GM12874 (cell line): Measurements from ENCODE around the gene VMP1.

ENCODE experiments used
- TF ChIP-seq, protein P1 (sequence below): IDR thresholded peaks from 2 replicates; pipeline ENCODE4 v1.5.1; 2011; ENCODE audit warnings: low read depth, mild to moderate bottlenecking, control low read depth, low read length, moderate library complexity; ENCODE audit not compliant: insufficient read depth

VMP1 gene

DNA sequence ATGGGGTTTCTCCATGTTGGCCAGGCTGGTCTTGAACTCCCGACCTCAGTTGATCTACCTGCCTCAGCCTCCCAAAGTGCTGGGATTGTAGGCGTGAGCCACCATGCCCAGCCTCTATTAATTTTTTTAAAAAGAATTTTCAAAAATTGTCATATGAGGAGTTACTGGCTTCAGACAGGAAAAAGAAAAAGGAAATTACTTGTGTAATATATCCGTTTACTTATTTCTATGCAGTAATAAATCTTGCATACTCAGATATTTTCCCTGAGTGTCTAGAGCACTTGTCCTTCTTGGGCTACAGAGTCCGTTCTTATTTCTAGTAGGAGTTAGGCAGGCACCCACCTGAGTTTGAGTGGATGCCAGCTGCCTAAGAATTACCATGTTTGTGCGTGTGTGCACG, 85.8 kb downstream of the VMP1 start:
- TF ChIP-seq, protein P1, sequence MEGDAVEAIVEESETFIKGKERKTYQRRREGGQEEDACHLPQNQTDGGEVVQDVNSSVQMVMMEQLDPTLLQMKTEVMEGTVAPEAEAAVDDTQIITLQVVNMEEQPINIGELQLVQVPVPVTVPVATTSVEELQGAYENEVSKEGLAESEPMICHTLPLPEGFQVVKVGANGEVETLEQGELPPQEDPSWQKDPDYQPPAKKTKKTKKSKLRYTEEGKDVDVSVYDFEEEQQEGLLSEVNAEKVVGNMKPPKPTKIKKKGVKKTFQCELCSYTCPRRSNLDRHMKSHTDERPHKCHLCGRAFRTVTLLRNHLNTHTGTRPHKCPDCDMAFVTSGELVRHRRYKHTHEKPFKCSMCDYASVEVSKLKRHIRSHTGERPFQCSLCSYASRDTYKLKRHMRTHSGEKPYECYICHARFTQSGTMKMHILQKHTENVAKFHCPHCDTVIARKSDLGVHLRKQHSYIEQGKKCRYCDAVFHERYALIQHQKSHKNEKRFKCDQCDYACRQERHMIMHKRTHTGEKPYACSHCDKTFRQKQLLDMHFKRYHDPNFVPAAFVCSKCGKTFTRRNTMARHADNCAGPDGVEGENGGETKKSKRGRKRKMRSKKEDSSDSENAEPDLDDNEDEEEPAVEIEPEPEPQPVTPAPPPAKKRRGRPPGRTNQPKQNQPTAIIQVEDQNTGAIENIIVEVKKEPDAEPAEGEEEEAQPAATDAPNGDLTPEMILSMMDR, result no peak

DNA sequence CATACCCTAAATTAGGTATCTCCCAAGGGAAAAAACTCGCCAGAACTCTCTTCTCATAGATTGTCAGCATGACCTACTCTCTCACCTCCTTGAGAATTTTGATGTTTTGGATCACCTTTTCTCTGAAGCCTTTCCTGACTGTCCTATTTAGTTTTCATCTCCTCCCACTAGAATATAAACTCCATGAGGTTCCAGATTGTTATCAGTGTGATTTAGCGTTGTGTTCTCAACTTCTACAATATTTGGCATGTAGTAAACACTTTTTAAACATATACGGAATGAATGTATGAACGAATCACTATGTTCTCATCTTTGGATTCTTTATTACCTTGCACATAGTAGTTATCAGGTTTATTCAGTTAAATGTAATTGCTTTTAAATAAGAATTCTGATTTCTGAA, 88.7 kb downstream of the VMP1 start:
- TF ChIP-seq, protein P1, result no peak

DNA sequence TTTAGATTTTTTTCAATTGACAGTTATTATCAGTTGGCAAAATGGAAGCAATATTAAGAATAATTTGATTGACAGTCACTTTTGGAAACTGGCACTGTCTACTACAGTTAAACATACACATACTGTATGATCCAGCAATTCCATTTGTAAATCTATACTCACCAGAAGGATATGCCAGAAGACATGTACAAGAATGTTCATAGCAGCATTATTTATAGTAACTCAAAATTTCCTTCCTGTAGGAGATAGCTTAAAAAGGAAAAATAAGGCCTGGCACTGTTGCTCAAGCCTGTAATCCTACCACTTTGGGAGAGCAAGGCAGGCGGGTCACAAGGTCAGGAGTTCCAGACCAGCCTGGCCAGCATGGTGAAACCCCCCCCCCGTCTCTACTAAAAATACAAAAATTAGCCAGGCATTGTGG, 89.3 kb downstream of the VMP1 start:
- TF ChIP-seq, protein P1, result no peak

GRCh38 chr17:59798111-59798510, 90.7 kb downstream of the VMP1 start:
- TF ChIP-seq, protein P1, result no peak

- TF ChIP-seq, protein P1, result no peak
Observed at GRCh38 chr17:59800530-59800942, 93.1 kb downstream of the VMP1 start.

GRCh38 chr17:59802160-59802559, 94.7 kb downstream of the VMP1 start:
- TF ChIP-seq, protein P1, result no peak

GRCh38 chr17:59804901-59805465, 97.5 kb downstream of the VMP1 start:
- TF ChIP-seq, protein P1, result no peak
